Uterus (tissue), 4 donors: Measurements from ENCODE around the gene NEK10. TPM values are rescaled to one million over a fixed set of nuclear protein-coding genes. Genes with fewer than 3 reads are reported as not detected.
A peak's percentile ranks its signal among the peaks of the same experiment; 100 is the strongest.
"Not testable (repeated sequence)": the region's sequence is repeated elsewhere in the genome, so short reads cannot be mapped to it uniquely, and the experiment has no call there.

Experiments used
- DNase-seq, 2 donors: peaks; one replicate each; pipeline ENCODE4 v3.0.0-alpha.2; 2019 to 2020
- H3K27ac ChIP-seq, 2 donors: fragments of 200-600 bp; sonication (generic); 1 replicate in 1 of 2; 2 replicates in 1 of 2; pipeline ENCODE4 v1.5.1; 2016 to 2018
- H3K27me3 ChIP-seq, 2 donors: fragments of 200-600 bp; sonication (generic); one replicate each; pipeline ENCODE4 v1.5.1; 2018 to 2019; ENCODE audit warnings: control low read depth in 1 of 2
- H3K36me3 ChIP-seq, 2 donors: fragments of 200-600 bp; sonication (generic); one replicate each; pipeline ENCODE4 v1.5.1; 2019; ENCODE audit warnings: control low read depth in 1 of 2
- H3K4me1 ChIP-seq, 2 donors: fragments of 200-600 bp; sonication (generic); one replicate each; pipeline ENCODE4 v1.5.1; 2018 to 2019; ENCODE audit warnings: control low read depth in 1 of 2
- H3K4me3 ChIP-seq, 2 donors: fragments of 200-600 bp; sonication (generic); 1 replicate in 1 of 2; 2 replicates in 1 of 2; pipeline ENCODE4 v1.5.1; 2018 to 2019; ENCODE audit warnings: mild to moderate bottlenecking in 1 of 2
- H3K9me3 ChIP-seq, 2 donors: fragments of 200-600 bp; sonication (generic); one replicate each; pipeline ENCODE4 v1.5.1; 2019; ENCODE audit warnings: control low read depth in 1 of 2
- POLR2A ChIP-seq, 2 donors: fragments of 450-650 bp; IDR thresholded peaks; one replicate each; pipeline ENCODE4 v1.6.1; 2016; ENCODE audit warnings: antibody characterized with exemption in 2 of 2, mild to moderate bottlenecking in 1 of 2, moderate library complexity in 1 of 2
- intact Hi-C: fragments of 100-400 bp; cut with DNase I; formaldehyde crosslinking; loops from one replicate; pipeline ENCODE4 v1.15.1; 2023; ENCODE audit warnings: low total_unique reads
- total RNA-seq, 4 donors: library from RNA; depleted of rRNA in 3 of 4; stranded (reverse); fragments of >200 nt in 3 of 4; gene quantifications; one replicate each; pipeline versions ENCODE4 v1.1.0 to v1.2.4, GENCODE V29; 2014 to 2023
- TF ChIP-seq, protein P1 (sequence below), 4 experiments: fragments of 200-600 bp in 2 of 4; fragments of 450-650 bp in 2 of 4; sonication (generic) in 2 of 4; IDR thresholded peaks; one replicate each; pipeline ENCODE4 v1.5.1; 2016 to 2019; ENCODE audit warnings: antibody characterized with exemption in 4 of 4, mild to moderate bottlenecking in 2 of 4, moderate library complexity in 1 of 4
- donor health status: DM: yes; HTN: yes; CAD: no.

NEK10 gene, protein sequence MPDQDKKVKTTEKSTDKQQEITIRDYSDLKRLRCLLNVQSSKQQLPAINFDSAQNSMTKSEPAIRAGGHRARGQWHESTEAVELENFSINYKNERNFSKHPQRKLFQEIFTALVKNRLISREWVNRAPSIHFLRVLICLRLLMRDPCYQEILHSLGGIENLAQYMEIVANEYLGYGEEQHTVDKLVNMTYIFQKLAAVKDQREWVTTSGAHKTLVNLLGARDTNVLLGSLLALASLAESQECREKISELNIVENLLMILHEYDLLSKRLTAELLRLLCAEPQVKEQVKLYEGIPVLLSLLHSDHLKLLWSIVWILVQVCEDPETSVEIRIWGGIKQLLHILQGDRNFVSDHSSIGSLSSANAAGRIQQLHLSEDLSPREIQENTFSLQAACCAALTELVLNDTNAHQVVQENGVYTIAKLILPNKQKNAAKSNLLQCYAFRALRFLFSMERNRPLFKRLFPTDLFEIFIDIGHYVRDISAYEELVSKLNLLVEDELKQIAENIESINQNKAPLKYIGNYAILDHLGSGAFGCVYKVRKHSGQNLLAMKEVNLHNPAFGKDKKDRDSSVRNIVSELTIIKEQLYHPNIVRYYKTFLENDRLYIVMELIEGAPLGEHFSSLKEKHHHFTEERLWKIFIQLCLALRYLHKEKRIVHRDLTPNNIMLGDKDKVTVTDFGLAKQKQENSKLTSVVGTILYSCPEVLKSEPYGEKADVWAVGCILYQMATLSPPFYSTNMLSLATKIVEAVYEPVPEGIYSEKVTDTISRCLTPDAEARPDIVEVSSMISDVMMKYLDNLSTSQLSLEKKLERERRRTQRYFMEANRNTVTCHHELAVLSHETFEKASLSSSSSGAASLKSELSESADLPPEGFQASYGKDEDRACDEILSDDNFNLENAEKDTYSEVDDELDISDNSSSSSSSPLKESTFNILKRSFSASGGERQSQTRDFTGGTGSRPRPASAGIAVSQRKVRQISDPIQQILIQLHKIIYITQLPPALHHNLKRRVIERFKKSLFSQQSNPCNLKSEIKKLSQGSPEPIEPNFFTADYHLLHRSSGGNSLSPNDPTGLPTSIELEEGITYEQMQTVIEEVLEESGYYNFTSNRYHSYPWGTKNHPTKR
- total RNA-seq = 1 to 10 TPM in 1 of 4 donors, under 1 TPM in 3; under 0.01 to 8.3 (median 0.83) TPM

DNA sequence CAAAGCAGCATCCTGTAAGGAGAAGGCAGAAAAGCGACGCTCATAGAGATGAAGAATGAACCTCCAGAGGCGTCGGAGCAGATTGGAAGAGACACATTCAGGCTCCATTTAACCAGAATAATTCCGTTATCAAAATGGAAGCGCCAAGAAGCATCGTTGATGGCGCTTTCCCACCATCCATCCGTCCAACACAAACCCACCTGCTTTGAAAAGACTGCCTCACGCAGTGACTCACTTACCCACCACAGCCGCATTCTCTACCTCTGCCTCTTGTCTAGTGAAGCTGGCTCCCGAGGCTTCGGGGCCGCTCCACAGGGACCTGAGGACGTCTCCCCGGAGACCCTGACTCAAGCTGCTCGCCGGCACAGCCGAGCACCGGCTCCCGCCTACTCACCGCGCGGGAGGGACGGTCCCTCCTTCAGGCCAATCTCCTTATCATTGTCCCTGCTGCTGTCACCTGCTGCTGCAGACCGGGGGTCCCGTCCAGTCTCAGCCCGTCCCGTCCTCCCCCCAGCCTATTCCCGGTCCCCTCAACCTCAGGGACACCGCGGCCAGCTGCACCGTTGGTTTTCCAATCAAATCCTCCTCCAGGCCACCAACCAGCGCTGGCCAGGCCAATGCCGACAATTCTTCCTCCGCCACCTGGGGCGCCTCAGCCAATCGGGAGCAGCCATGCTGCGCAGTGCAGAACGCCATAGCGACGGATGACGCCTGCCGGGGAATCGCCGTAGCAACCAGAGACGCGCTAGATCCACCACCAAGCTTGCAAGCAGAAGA lies at the start of gene NEK10:
TSS of gene NEK10 (minus strand) at position 553 of the 777 bp plus-strand sequence. CDS start 16,501 bp downstream, outside the sequence.
- DNase-seq = peak; percentile 81 to 88
- H3K4me3 ChIP-seq = peak within 1 kb of the TSS; percentile 52 to 57
- intact Hi-C loops = no loop called here

DNA sequence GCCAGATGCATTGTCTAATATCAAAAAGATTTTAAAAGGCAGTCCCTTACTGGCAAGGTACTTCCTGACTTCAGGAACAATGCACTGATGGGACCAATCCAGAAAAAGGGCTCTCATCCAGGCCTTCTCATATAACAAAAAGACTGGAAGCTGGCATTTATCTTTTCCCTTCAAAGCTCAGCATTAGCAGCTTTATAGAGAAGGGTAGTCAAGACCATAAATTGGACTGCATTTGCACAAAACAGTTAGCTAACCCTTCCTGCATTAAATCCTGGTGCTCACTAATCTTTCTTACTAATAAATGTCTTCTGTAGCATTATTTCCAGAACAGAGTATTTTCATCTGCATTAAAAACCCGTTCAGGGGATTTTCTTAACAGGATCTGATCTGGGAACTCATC lies 46.0 kb upstream of the NEK10 start:
- Histone ChIP-seq H3K36me3 (no peaks in the 10 kb centered on the region), H3K4me3 (no peak overlapping the region), H3K27me3 (no peaks in the 10 kb centered on the region), H3K9me3 (no peaks in the 10 kb centered on the region), H3K4me1 (no peaks in the 10 kb centered on the region), H3K27ac (no peak overlapping the region)
- TF ChIP-seq, protein P1, sequence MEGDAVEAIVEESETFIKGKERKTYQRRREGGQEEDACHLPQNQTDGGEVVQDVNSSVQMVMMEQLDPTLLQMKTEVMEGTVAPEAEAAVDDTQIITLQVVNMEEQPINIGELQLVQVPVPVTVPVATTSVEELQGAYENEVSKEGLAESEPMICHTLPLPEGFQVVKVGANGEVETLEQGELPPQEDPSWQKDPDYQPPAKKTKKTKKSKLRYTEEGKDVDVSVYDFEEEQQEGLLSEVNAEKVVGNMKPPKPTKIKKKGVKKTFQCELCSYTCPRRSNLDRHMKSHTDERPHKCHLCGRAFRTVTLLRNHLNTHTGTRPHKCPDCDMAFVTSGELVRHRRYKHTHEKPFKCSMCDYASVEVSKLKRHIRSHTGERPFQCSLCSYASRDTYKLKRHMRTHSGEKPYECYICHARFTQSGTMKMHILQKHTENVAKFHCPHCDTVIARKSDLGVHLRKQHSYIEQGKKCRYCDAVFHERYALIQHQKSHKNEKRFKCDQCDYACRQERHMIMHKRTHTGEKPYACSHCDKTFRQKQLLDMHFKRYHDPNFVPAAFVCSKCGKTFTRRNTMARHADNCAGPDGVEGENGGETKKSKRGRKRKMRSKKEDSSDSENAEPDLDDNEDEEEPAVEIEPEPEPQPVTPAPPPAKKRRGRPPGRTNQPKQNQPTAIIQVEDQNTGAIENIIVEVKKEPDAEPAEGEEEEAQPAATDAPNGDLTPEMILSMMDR (IDR thresholded peaks at IDR 0.05) = no peak
- TF ChIP-seq POLR2A (IDR thresholded peaks at IDR 0.05) = no peak
- DNase-seq = no peak
- intact Hi-C loops = no loop called here

More for the DNA sequence above, at the start of gene NEK10:
- no peak for TF ChIP-seq POLR2A (IDR thresholded peaks at IDR 0.05)
- TF ChIP-seq, protein P1 (IDR thresholded peaks at IDR 0.05) = peak in 1 of 4 experiments; percentile 8
- no peaks in the 10 kb centered on the region for H3K4me1 ChIP-seq
- no peaks in the 10 kb centered on the region for H3K9me3 ChIP-seq
- H3K27me3 ChIP-seq = no peaks in the 10 kb centered on the region
- no peaks in the 10 kb centered on the region for H3K36me3 ChIP-seq
- H3K27ac ChIP-seq = no peak within 1 kb of the TSS

GRCh38 chr3:27392950-27393679 lies 23.9 kb upstream of the NEK10 start:
- Histone ChIP-seq H3K27ac (no peak overlapping the region), H3K36me3 (no peaks in the 10 kb centered on the region), H3K4me3 (no peak overlapping the region), H3K4me1 (no peaks in the 10 kb centered on the region), H3K9me3 (no peaks in the 10 kb centered on the region), H3K27me3 (no peaks in the 10 kb centered on the region)
- DNase-seq = no peak
- no peak for TF ChIP-seq POLR2A (IDR thresholded peaks at IDR 0.05)
- TF ChIP-seq, protein P1 (IDR thresholded peaks at IDR 0.05) = no peak
- intact Hi-C loops = no loop called here

DNA sequence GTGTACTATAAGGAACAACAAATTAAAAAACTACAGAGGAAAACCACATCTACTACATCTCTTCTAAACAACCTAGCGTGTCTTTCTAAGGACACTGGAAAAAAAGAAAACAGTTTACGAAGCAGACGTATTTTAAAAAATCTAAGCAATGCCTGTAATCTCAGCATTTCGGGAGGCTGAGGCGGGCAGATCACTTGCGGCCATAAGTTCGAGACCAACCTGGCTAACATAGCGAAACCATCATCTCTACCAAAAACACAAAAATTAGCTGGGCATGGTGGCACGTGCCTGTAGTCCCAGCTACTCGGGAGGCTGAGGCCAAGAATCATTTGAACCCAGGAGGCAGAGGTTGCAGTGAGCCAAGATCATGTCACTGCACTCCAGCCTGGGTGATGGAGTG lies 23.2 kb upstream of the NEK10 start:
- H3K36me3 ChIP-seq, H3K27ac ChIP-seq, DNase-seq, intact Hi-C loops, H3K9me3 ChIP-seq, H3K27me3 ChIP-seq, H3K4me1 ChIP-seq, H3K4me3 ChIP-seq: not testable (repeated sequence)
